ENCODE results near the gene COX5A.
"Not testable (repeated sequence)": the region's sequence is repeated elsewhere in the genome, so short reads cannot be mapped to it uniquely, and the experiment has no call there.

COX5A gene

GRCh38 chr15:74955796-74956647 lies 18.1 kb upstream of the COX5A start:
- peak; percentile 37 for DNase-seq (ENCODE audit: low read depth)

GRCh38 chr15:74955017-74955416 lies 17.1 kb upstream of the COX5A start:
- no peak for DNase-seq (ENCODE audit: low read depth)

GRCh38 chr15:74954515-74954914 lies 16.6 kb upstream of the COX5A start:
- DNase-seq (ENCODE audit: low read depth) = no peak

GRCh38 chr15:74951006-74951405 lies 13.1 kb upstream of the COX5A start:
- DNase-seq (ENCODE audit: low read depth) = no peak

- peak; percentile 70 for DNase-seq (ENCODE audit: low read depth)
These were observed 12.4 kb upstream of the COX5A start for GRCh38 chr15:74950078-74950908.

GRCh38 chr15:74937272-74937589 lies 642 bp downstream of the COX5A start:
- DNase-seq (ENCODE audit: low read depth) = no peak

- DNase-seq (ENCODE audit: low read depth) = not testable (repeated sequence)
These were observed 2.7 kb downstream of the COX5A start for GRCh38 chr15:74935193-74935592.

GRCh38 chr15:74933573-74933972 lies 4.3 kb downstream of the COX5A start:
- no peak for DNase-seq (ENCODE audit: low read depth)

- DNase-seq (ENCODE audit: low read depth) = no peak
These were observed 9.1 kb downstream of the COX5A start for GRCh38 chr15:74928771-74929198.

GRCh38 chr15:74924525-74924924 lies 13.3 kb downstream of the COX5A start:
- DNase-seq (ENCODE audit: low read depth) = no peak

GRCh38 chr15:74920456-74920855 lies 17.4 kb downstream of the COX5A start:
- DNase-seq (ENCODE audit: low read depth) = no peak

- no peak for DNase-seq (ENCODE audit: low read depth)
These were observed 20.2 kb downstream of the COX5A start for GRCh38 chr15:74917676-74918075.

GRCh38 chr15:74913799-74914198 lies 24.1 kb downstream of the COX5A start:
- DNase-seq (ENCODE audit: low read depth) = not testable (repeated sequence)

GRCh38 chr15:74913041-74913440 lies 24.8 kb downstream of the COX5A start:
- DNase-seq (ENCODE audit: low read depth) = no peak

GRCh38 chr15:74908635-74909034 lies 29.2 kb downstream of the COX5A start:
- DNase-seq (ENCODE audit: low read depth) = no peak

GRCh38 chr15:74907163-74907870 lies 30.6 kb downstream of the COX5A start:
- no peak for DNase-seq (ENCODE audit: low read depth)

GRCh38 chr15:74906450-74907162 lies 31.3 kb downstream of the COX5A start, which contains the start of gene FAM219B:
Gene FAM219B, minus strand, starts transcription at chr15:74906851. Its CDS starts 51 bp downstream, at chr15:74906800.
- DNase-seq (ENCODE audit: low read depth) = peak; percentile 43

GRCh38 chr15:74906067-74906449 lies 31.8 kb downstream of the COX5A start:
- no peak for DNase-seq (ENCODE audit: low read depth)

GRCh38 chr15:74904190-74904805 lies 33.6 kb downstream of the COX5A start:
- no peak for DNase-seq (ENCODE audit: low read depth)

GRCh38 chr15:74903676-74904075 lies 34.2 kb downstream of the COX5A start:
- no peak for DNase-seq (ENCODE audit: low read depth)

All from T follicular helper cell (primary cell).